A673 (cell line): ENCODE results near the gene ZACN. TPM values are rescaled to one million over a fixed set of nuclear protein-coding genes. Genes with fewer than 3 reads are reported as not detected.

Experiments used
- BruUV-seq: library from RNA; stranded (reverse); fragments of 400-500 nt; replicated peaks from 2 replicates; lab custom pipeline; 2021; lab: Mats Ljungman, UMichigan
- CTCF ChIA-PET: fragments of 300-600 bp; sonication (Branson Sonifier 250); formaldehyde crosslinking; loops from one replicate; lab custom pipeline; 2022; ENCODE audit warnings: antibody characterized with exemption; lab: Charles Lee
- POLR2A ChIA-PET: fragments of 300-600 bp; sonication (Branson Sonifier 250); formaldehyde crosslinking; loops from one replicate; lab custom pipeline; 2022; ENCODE audit warnings: antibody characterized with exemption; ENCODE audit not compliant: low non-redundant PET; lab: Charles Lee
- DNase-seq: peaks from one replicate; pipeline ENCODE4 v3.0.0-alpha.2; 2015; ENCODE audit warnings: low spot score
- H3K27ac ChIP-seq: fragments of 200-600 bp; sonication (generic); 2 replicates; pipeline ENCODE4 v1.5.1; 2016; ENCODE audit warnings: mixed run types, low read depth, mild to moderate bottlenecking, mixed read lengths, antibody characterized with exemption, low read length; ENCODE audit not compliant: poor library complexity, severe bottlenecking
- H3K27me3 ChIP-seq: fragments of 200-600 bp; sonication (generic); replicated peaks from 2 replicates; pipeline ENCODE4 v1.6.1; 2017; ENCODE audit warnings: mixed run types, low read depth, mild to moderate bottlenecking, mixed read lengths, antibody characterized with exemption, low read length; ENCODE audit not compliant: insufficient read depth, poor library complexity
- H3K36me3 ChIP-seq: fragments of 200-600 bp; sonication (generic); 2 replicates; pipeline ENCODE4 v1.6.1; 2016; ENCODE audit warnings: mixed run types, mild to moderate bottlenecking, mixed read lengths, antibody characterized with exemption, low read length; ENCODE audit not compliant: insufficient read depth, poor library complexity, severe bottlenecking
- H3K4me1 ChIP-seq: fragments of 200-600 bp; sonication (generic); 2 replicates; pipeline ENCODE4 v1.6.1; 2017; ENCODE audit warnings: mixed run types, mild to moderate bottlenecking, mixed read lengths, antibody characterized with exemption, low read length; ENCODE audit not compliant: insufficient read depth, poor library complexity, severe bottlenecking
- H3K4me3 ChIP-seq: fragments of 200-600 bp; sonication (generic); 2 replicates; pipeline ENCODE4 v1.5.1; 2016; ENCODE audit warnings: low read depth, mixed run types, mild to moderate bottlenecking, mixed read lengths, low read length; ENCODE audit not compliant: poor library complexity, severe bottlenecking
- H3K9me3 ChIP-seq: fragments of 200-600 bp; sonication (generic); 2 replicates; pipeline ENCODE4 v1.6.1; 2016; ENCODE audit warnings: mixed run types, low read depth, mild to moderate bottlenecking, mixed read lengths, antibody characterized with exemption, low read length; ENCODE audit not compliant: poor library complexity, severe bottlenecking
- CTCF ChIP-seq: fragments of 300-800, 200-600 bp; sonication (generic); conservative IDR thresholded peaks from 2 replicates; pipeline ENCODE4 v1.5.1; 2017; ENCODE audit warnings: low read depth, mild to moderate bottlenecking, antibody characterized with exemption, low read length, moderate library complexity, mixed read lengths
- EZH2 ChIP-seq: fragments of 200-600 bp; sonication (generic); IDR thresholded peaks from 2 replicates; pipeline ENCODE4 v1.6.1; 2017; ENCODE audit warnings: borderline replicate concordance, low read depth, mild to moderate bottlenecking, mixed read lengths, antibody characterized with exemption, low read length; ENCODE audit not compliant: poor library complexity, severe bottlenecking
- intact Hi-C: fragments of 100-400 bp; cut with micrococcal nuclease; formaldehyde crosslinking; loops from one replicate; pipeline ENCODE4 v1.10.0; 2022; ENCODE audit not compliant: unreplicated experiment
- total RNA-seq: library from RNA; stranded (reverse); gene quantifications from 2 replicates; pipeline ENCODE4 v1.2.3, GENCODE V29; 2021

ZACN gene
- total RNA-seq, 1 experiment from 2014 or later: not detected

- Histone ChIP-seq H3K27me3 (no peaks in the 10 kb centered on the region), H3K36me3 (peaks cover 82% of the 10 kb centered on the region), H3K4me3 (no peak overlapping the region), H3K4me1 (no peaks in the 10 kb centered on the region), H3K9me3 (no peaks in the 10 kb centered on the region), H3K27ac (no peak overlapping the region)
- no TSS peak for BruUV-seq
- no peak for DNase-seq
- POLR2A ChIA-PET: interaction anchor here (0.6 kb wide), 1 partner anchor 15 kb away, joined by 3 read pairs; no protein-coding TSS in a partner anchor
- intact Hi-C loops: no loop called here
- CTCF ChIA-PET: no interaction called here
- TF ChIP-seq CTCF (no peak), EZH2 (no peak)
These were observed 32.9 kb upstream of the ZACN start for GRCh38 chr17:76046064-76046463.

- Histone ChIP-seq H3K27ac (no peak overlapping the region), H3K4me1 (peaks cover under 1% of the 10 kb centered on the region), H3K9me3 (no peaks in the 10 kb centered on the region), H3K4me3 (no peak overlapping the region), H3K27me3 (no peaks in the 10 kb centered on the region), H3K36me3 (peaks cover 75% of the 10 kb centered on the region)
- TF ChIP-seq CTCF (no peak), EZH2 (no peak)
- CTCF ChIA-PET: interaction anchor here (0.7 kb wide), 1 partner anchor 63 kb away, joined by 3 read pairs; no protein-coding TSS in a partner anchor
- intact Hi-C loops: no loop called here
- BruUV-seq: no TSS peak
- POLR2A ChIA-PET: no interaction called here
- DNase-seq: no peak
These were observed 30.9 kb upstream of the ZACN start for GRCh38 chr17:76048025-76048605.

- Histone ChIP-seq H3K27ac (no peak overlapping the region), H3K9me3 (no peaks in the 10 kb centered on the region)
- DNase-seq: peak; percentile 31
These were observed 30.3 kb upstream of the ZACN start for GRCh38 chr17:76048711-76049110.

More at GRCh38 chr17:76048711-76049110, 30.3 kb upstream of the ZACN start:
- ChIA-PET POLR2A (no interaction called here), CTCF (interaction anchor here (0.5 kb wide), 1 partner anchor 50 kb away, joined by 6 read pairs; no protein-coding TSS in a partner anchor)
- H3K4me3 ChIP-seq: no peak overlapping the region
- H3K36me3 ChIP-seq: peaks cover 69% of the 10 kb centered on the region
- H3K27me3 ChIP-seq: no peaks in the 10 kb centered on the region
- BruUV-seq: no TSS peak
- TF ChIP-seq CTCF: no peak
- TF ChIP-seq EZH2: no peak
- intact Hi-C loops: no loop called here
- peaks cover 6% of the 10 kb centered on the region for H3K4me1 ChIP-seq
